CD4-positive, alpha-beta T cell treated with Interleukin-4 for 1 hour (primary cell): ENCODE data around the gene CD79A.
"Not testable (repeated sequence)": the region's sequence is repeated elsewhere in the genome, so short reads cannot be mapped to it uniquely, and the experiment has no call there.

ENCODE experiments used
- DNase-seq, 2 donors: peaks; one replicate each; pipeline ENCODE4 v3.0.0-alpha.2; 2020 to 2022

The CD79A gene

GRCh38 chr19:41863209-41863931, 13.7 kb upstream of the CD79A start:
- no peak for DNase-seq

- DNase-seq = no peak
These were observed 12.7 kb upstream of the CD79A start for GRCh38 chr19:41864374-41864773.

- no peak for DNase-seq
These were observed 10.8 kb upstream of the CD79A start for GRCh38 chr19:41866284-41866683.

- no peak for DNase-seq
These were observed 8.7 kb upstream of the CD79A start for GRCh38 chr19:41868120-41868988.

- DNase-seq = no peak
These were observed 8.1 kb upstream of the CD79A start for GRCh38 chr19:41868989-41869300.

GRCh38 chr19:41869374-41869955, 7.6 kb upstream of the CD79A start:
- DNase-seq = no peak

- no peak for DNase-seq
These were observed 6.6 kb upstream of the CD79A start for GRCh38 chr19:41870401-41870873.

GRCh38 chr19:41871573-41872383, 5.3 kb upstream of the CD79A start:
- DNase-seq = peak; percentile 56 to 72

GRCh38 chr19:41872384-41872774, 4.7 kb upstream of the CD79A start:
- no peak for DNase-seq

GRCh38 chr19:41872775-41873647, 4.1 kb upstream of the CD79A start:
- peak; percentile 70 to 71 for DNase-seq

- DNase-seq = not testable (repeated sequence)
These were observed 1.1 kb upstream of the CD79A start for GRCh38 chr19:41875973-41876372.

- peak in 1 of 2 donors; percentile 57 for DNase-seq
These were observed 1.1 kb downstream of the CD79A start for GRCh38 chr19:41877916-41878905.

- no peak for DNase-seq
These were observed 2.0 kb downstream of the CD79A start for GRCh38 chr19:41879080-41879479.

- DNase-seq = no peak
These were observed 2.7 kb downstream of the CD79A start for GRCh38 chr19:41879670-41880328.

- no peak for DNase-seq
These were observed 3.2 kb downstream of the CD79A start for GRCh38 chr19:41880329-41880708.

- DNase-seq = peak; percentile 53 to 54
These were observed 5.7 kb downstream of the CD79A start, which contains the start of gene ARHGEF1 for GRCh38 chr19:41882568-41883462. TSS of gene ARHGEF1 (plus strand) at chr19:41883184. CDS start at chr19:41888083, 4,899 bp downstream.

GRCh38 chr19:41883463-41883820, 6.4 kb downstream of the CD79A start:
- no peak for DNase-seq

GRCh38 chr19:41883821-41884733, 7.0 kb downstream of the CD79A start:
- peak; percentile 90 to 95 for DNase-seq
